Thyroid gland (tissue), 4 donors: ENCODE measurements around the gene WFDC2.

ENCODE experiments used
- CTCF ChIP-seq, 6 experiments: fragments of 200-600 bp in 3 of 6; fragments of 450-650 bp in 3 of 6; sonication (generic) in 3 of 6; IDR thresholded peaks; one replicate each; pipeline ENCODE4 v1.5.1; 2016 to 2019; ENCODE audit warnings: antibody characterized with exemption in 6 of 6, mild to moderate bottlenecking in 2 of 6, inconsistent platforms in 1 of 6, moderate library complexity in 1 of 6
- POLR2A ChIP-seq, 2 donors: fragments of 450-650 bp; IDR thresholded peaks; one replicate each; pipeline ENCODE4 v1.6.1; 2017; ENCODE audit warnings: antibody characterized with exemption in 2 of 2, mild to moderate bottlenecking in 2 of 2, moderate library complexity in 1 of 2

GRCh38 chr20:45444050-45444449 lies 25.5 kb upstream of the WFDC2 start:
- no peak for TF ChIP-seq CTCF (IDR thresholded peaks at IDR 0.05)
- TF ChIP-seq POLR2A (IDR thresholded peaks at IDR 0.05) = no peak
